H1 (cell line): ENCODE results near the gene AGPAT4. TPM values are rescaled to one million over a fixed set of nuclear protein-coding genes. Genes with fewer than 3 reads are reported as not detected.

ENCODE experiments used
- CTCF ChIA-PET: fragments of 300-600 bp; sonication (Branson Sonifier 250); formaldehyde crosslinking; loops from one replicate; lab custom pipeline; 2021; ENCODE audit not compliant: partially characterized antibody; lab: Charles Lee
- POLR2A ChIA-PET: fragments of 300-600 bp; sonication (Branson Sonifier 250); formaldehyde crosslinking; loops from one replicate; lab custom pipeline; 2021; ENCODE audit warnings: inconsistent platforms; ENCODE audit not compliant: partially characterized antibody; lab: Charles Lee
- DNase-seq, 2 experiments: peaks; one replicate each; pipeline versions ENCODE4 v3.0.0 to v3.0.0-alpha.2; 2010 to 2022; ENCODE audit warnings: low spot score in 2 of 2, low read depth in 1 of 2, mixed read lengths in 1 of 2
- FAIRE-seq: peaks from 2 replicates; lab custom pipeline; 2011; peaks lifted over from hg19 to GRCh38; lab: Jason Lieb, UNC
- H2AFZ ChIP-seq: 2 replicates; pipeline ENCODE4 v1.8.1; 2012; ENCODE audit warnings: low read length, inconsistent platforms
- H2AK5ac ChIP-seq: 2 replicates; pipeline ENCODE4 v1.6.1; 2013; ENCODE audit warnings: low read depth, low read length
- H2BK120ac ChIP-seq: replicated peaks from 2 replicates; pipeline ENCODE3; 2013; ENCODE audit warnings: low read depth, low read length, inconsistent platforms
- H2BK12ac ChIP-seq: 2 replicates; pipeline ENCODE4 v1.6.1; 2013; ENCODE audit warnings: low read depth, low read length
- H2BK15ac ChIP-seq: 2 replicates; pipeline ENCODE4 v1.6.1; 2013; ENCODE audit warnings: low read length
- H2BK20ac ChIP-seq: 2 replicates; pipeline ENCODE4 v1.6.1; 2013; ENCODE audit warnings: low read length
- H2BK5ac ChIP-seq: 2 replicates; pipeline ENCODE4 v1.6.1; 2013; ENCODE audit warnings: low read depth, low read length
- H3K14ac ChIP-seq: 2 replicates; pipeline ENCODE4 v1.6.1; 2013; ENCODE audit warnings: inconsistent platforms; ENCODE audit not compliant: insufficient read length
- H3K18ac ChIP-seq: 2 replicates; pipeline ENCODE4 v1.6.1; 2013; ENCODE audit warnings: low read length; ENCODE audit errors: extremely low read depth
- H3K23ac ChIP-seq: 2 replicates; pipeline ENCODE4 v1.6.1; 2013; ENCODE audit warnings: inconsistent platforms; ENCODE audit not compliant: insufficient read length
- H3K23me2 ChIP-seq: 2 replicates; pipeline ENCODE4 v1.6.1; 2013; ENCODE audit warnings: low read depth, low read length
- H3K27ac ChIP-seq: 2 replicates; pipeline ENCODE4 v1.6.1; 2011; ENCODE audit warnings: low read depth, low read length, inconsistent platforms
- H3K27me3 ChIP-seq, 4 experiments: replicated peaks in 1 of 4; 1 replicate in 1 of 4; 2 replicates in 3 of 4; pipeline versions ENCODE4 v1.6.1 to v1.8.1; 2011 to 2013; ENCODE audit warnings: low read length in 3 of 4, mild to moderate bottlenecking in 3 of 4, inconsistent platforms in 2 of 4, mixed read lengths in 2 of 4, moderate library complexity in 1 of 4; ENCODE audit not compliant: control insufficient read depth in 3 of 4, insufficient read depth in 3 of 4; ENCODE audit errors: extremely low read depth in 1 of 4
- H3K36me3 ChIP-seq, 4 experiments: 2 replicates each; pipeline versions ENCODE4 v1.6.1 to v1.8.1; 2011 to 2013; ENCODE audit warnings: mild to moderate bottlenecking in 4 of 4, low read length in 3 of 4, moderate library complexity in 2 of 4, control low read depth in 1 of 4, inconsistent platforms in 1 of 4; ENCODE audit not compliant: insufficient read depth in 4 of 4, control insufficient read depth in 2 of 4
- H3K4ac ChIP-seq: replicated peaks from 2 replicates; pipeline ENCODE3; 2013; ENCODE audit warnings: low read length, low read depth, mixed read lengths, inconsistent platforms; ENCODE audit not compliant: insufficient read length
- H3K4me1 ChIP-seq, 4 experiments: replicated peaks in 1 of 4; 1 replicate in 1 of 4; 2 replicates in 3 of 4; pipeline versions ENCODE4 v1.6.1 to v1.8.1; 2011 to 2013; ENCODE audit warnings: low read length in 3 of 4, inconsistent platforms in 2 of 4, mixed read lengths in 1 of 4; ENCODE audit not compliant: insufficient read depth in 4 of 4, control insufficient read depth in 3 of 4
- H3K4me2 ChIP-seq, 2 experiments: 2 replicates each; pipeline versions ENCODE4 v1.6.1 to v1.8.1; 2011 to 2013; ENCODE audit warnings: low read depth in 2 of 2, low read length in 2 of 2, control low read depth in 1 of 2, inconsistent platforms in 1 of 2, mild to moderate bottlenecking in 1 of 2; ENCODE audit not compliant: insufficient read depth in 1 of 2
- H3K4me3 ChIP-seq, 4 experiments: fragments of 200-600, 300-600 bp in 1 of 4; sonication (generic), shearing (Covaris generic), sonication (Bioruptor Twin) in 1 of 4; 2 replicates each; pipeline versions ENCODE4 v1.5.1 to v1.8.1; 2011 to 2016; ENCODE audit warnings: low read length in 4 of 4, low read depth in 3 of 4, control low read depth in 2 of 4, inconsistent platforms in 2 of 4, mild to moderate bottlenecking in 2 of 4, mixed read lengths in 1 of 4, moderate library complexity in 1 of 4; ENCODE audit not compliant: insufficient read depth in 2 of 4; ENCODE audit errors: extremely low read depth in 1 of 4
- H3K56ac ChIP-seq: replicated peaks from 2 replicates; pipeline ENCODE3; 2013; ENCODE audit warnings: low read depth, mild to moderate bottlenecking, mixed read lengths, low read length, inconsistent platforms; ENCODE audit not compliant: insufficient read length
- H3K79me1 ChIP-seq: 2 replicates; pipeline ENCODE4 v1.6.1; 2013; ENCODE audit warnings: low read depth, low read length, control low read depth
- H3K79me2 ChIP-seq, 2 experiments: 2 replicates each; pipeline versions ENCODE4 v1.6.1 to v1.8.1; 2012 to 2013; ENCODE audit warnings: low read length in 2 of 2, mild to moderate bottlenecking in 2 of 2, inconsistent platforms in 1 of 2; ENCODE audit not compliant: insufficient read depth in 2 of 2, control insufficient read depth in 1 of 2
- H3K9ac ChIP-seq, 4 experiments: replicated peaks in 1 of 4; 1 replicate in 1 of 4; 2 replicates in 3 of 4; pipeline versions ENCODE4 v1.6.1 to v1.8.1; 2011 to 2013; ENCODE audit warnings: low read depth in 3 of 4, low read length in 3 of 4, control low read depth in 2 of 4, mild to moderate bottlenecking in 2 of 4, moderate library complexity in 2 of 4, inconsistent platforms in 1 of 4; ENCODE audit errors: extremely low read depth in 1 of 4
- H3K9me3 ChIP-seq, 2 experiments: 2 replicates each; pipeline versions ENCODE4 v1.6.1 to v1.8.1; 2012 to 2013; ENCODE audit warnings: mild to moderate bottlenecking in 2 of 2, moderate library complexity in 2 of 2, control low read depth in 1 of 2, inconsistent platforms in 1 of 2, low read depth in 1 of 2, low read length in 1 of 2, mixed read lengths in 1 of 2; ENCODE audit not compliant: insufficient read depth in 2 of 2
- H4K20me1 ChIP-seq, 2 experiments: replicated peaks in 1 of 2; 2 replicates each; pipeline versions ENCODE3 to v1.8.1; 2011 to 2013; ENCODE audit warnings: inconsistent platforms in 2 of 2, low read length in 2 of 2, mild to moderate bottlenecking in 1 of 2; ENCODE audit not compliant: insufficient read depth in 2 of 2, control insufficient read depth in 1 of 2
- H4K5ac ChIP-seq: 2 replicates; pipeline ENCODE4 v1.6.1; 2013; ENCODE audit warnings: low read length, low read depth, mixed read lengths, inconsistent platforms; ENCODE audit not compliant: insufficient read length
- H4K8ac ChIP-seq: 2 replicates; pipeline ENCODE4 v1.8.0; 2013; ENCODE audit warnings: mild to moderate bottlenecking, moderate library complexity, low read length, inconsistent platforms; ENCODE audit not compliant: insufficient read depth; ENCODE audit errors: extremely low read depth
- H4K91ac ChIP-seq: replicated peaks from 2 replicates; pipeline ENCODE3; 2013; ENCODE audit warnings: low read length, mixed read lengths, inconsistent platforms; ENCODE audit not compliant: insufficient read length
- ASH2L ChIP-seq: fragments of 200-600, 300-600 bp; sonication (generic); IDR thresholded peaks from one replicate; pipeline ENCODE4 v1.7.1; 2017; ENCODE audit warnings: low read length
- CBX5 ChIP-seq: fragments of 300-800, 300-1000 bp; sonication (generic); IDR thresholded peaks from 2 replicates; pipeline ENCODE4 v1.7.1; 2016; ENCODE audit warnings: antibody characterized with exemption, low read length, low read depth
- CBX8 ChIP-seq: fragments of 300-800, 300-1000 bp; sonication (generic); IDR thresholded peaks from 2 replicates; pipeline ENCODE4 v1.7.1; 2016; ENCODE audit warnings: low read depth, low read length, borderline replicate concordance
- CEBPB ChIP-seq: IDR thresholded peaks from 2 replicates; pipeline ENCODE4 v1.6.1; 2012; ENCODE audit warnings: low read depth, low read length
- E2F6 ChIP-seq: IDR thresholded peaks from 2 replicates; pipeline ENCODE4 v1.6.1; 2012; ENCODE audit warnings: inconsistent platforms
- EGR1 ChIP-seq: IDR thresholded peaks from 2 replicates; pipeline ENCODE4 v1.6.1; 2011; ENCODE audit warnings: low read depth, low read length, borderline replicate concordance
- NANOG ChIP-seq: IDR thresholded peaks from 2 replicates; pipeline ENCODE4 v1.6.1; 2011; ENCODE audit warnings: low read length, low read depth, mild to moderate bottlenecking, inconsistent platforms; ENCODE audit not compliant: insufficient read depth, poor library complexity, severe bottlenecking
- RBBP5 ChIP-seq: IDR thresholded peaks from 2 replicates; pipeline ENCODE4 v1.7.1; 2012; ENCODE audit warnings: low read depth, mild to moderate bottlenecking, inconsistent platforms, low read length, moderate library complexity, borderline replicate concordance
- RXRA ChIP-seq: IDR thresholded peaks from 2 replicates; pipeline ENCODE4 v1.6.1; 2011; ENCODE audit warnings: low read depth, mild to moderate bottlenecking, low read length, moderate library complexity; ENCODE audit not compliant: insufficient read depth
- SP2 ChIP-seq: IDR thresholded peaks from 2 replicates; pipeline ENCODE4 v1.6.1; 2012; ENCODE audit warnings: mild to moderate bottlenecking, low read length, inconsistent platforms
- TCF12 ChIP-seq: IDR thresholded peaks from 2 replicates; pipeline ENCODE4 v1.6.1; 2011; ENCODE audit warnings: low read depth, mild to moderate bottlenecking, low read length
- YY1 ChIP-seq: IDR thresholded peaks from 2 replicates; pipeline ENCODE4 v1.6.1; 2011; ENCODE audit warnings: low read depth, mild to moderate bottlenecking, low read length
- ZNF274 ChIP-seq: IDR thresholded peaks from 2 replicates; pipeline ENCODE4 v1.7.0; 2012; ENCODE audit warnings: low read length, borderline replicate concordance; ENCODE audit errors: extremely low read depth
- WGBS, 2 experiments: shearing (Covaris generic) in 1 of 2; methylation state at CpG; one replicate each; pipeline versions ENCODE4 v1.1.6 to v1.1.7; 2013 to 2015; ENCODE audit warnings: low lambda C conversion rate in 2 of 2, mixed read lengths in 2 of 2, inconsistent platforms in 1 of 2, low coverage in 1 of 2, missing lambda C conversion rate in 1 of 2; ENCODE audit not compliant: insufficient replicate concordance in 2 of 2, insufficient coverage in 1 of 2, insufficient read length in 1 of 2; ENCODE audit errors: extremely low coverage in 1 of 2, missing lambda C conversion rate in 1 of 2; 5-methylcytosine and 5-hydroxymethylcytosine counted together
- polyA plus RNA-seq, 7 experiments: library from polyadenylated mRNA; depleted of rRNA in 3 of 7; stranded (reverse) in 5 of 7; unstranded in 2 of 7; fragments of >200 nt in 5 of 7; fragments of 200-250 nt in 2 of 7; gene quantifications; 1 replicate in 5 of 7; 2 replicates in 1 of 7; 4 replicates in 1 of 7; pipeline versions ENCODE4 v1.2.1 to v1.2.3, GENCODE V29; 2011 to 2013; ENCODE audit warnings: missing spikeins in 2 of 7, mixed read lengths in 2 of 7
- total RNA-seq: library from RNA; stranded (reverse); fragmentation: NEBNext Ultra II Directional; extraction: Animal tissue kit (Norgen Biotek cat#: 25700); gene quantifications from 2 replicates; pipeline ENCODE4 v1.2.1, GENCODE V29; 2021

The AGPAT4 gene
- total and polyA plus RNA-seq, 2 of the 8 experiments (the other 6 are each of a cell fraction or from before 2014, with no cell fraction given): 13.5 to 23.8 TPM

- WGBS, 2 experiments: 92% methylated on average over 5 of the region's 5 CpGs; no CpG with 5 or more reads in 1 of the 2 experiments
- Histone ChIP-seq H2AK5ac (no peak overlapping the region), H3K36me3 (peaks cover 0 to 18% (median 8%) of the 10 kb centered on the region in 4 experiments; a peak in 4 of 8 replicates), H4K5ac (no peak overlapping the region), H3K18ac (no peak overlapping the region), H3K4ac (no peak overlapping the region), H3K4me1 (no peaks in the 10 kb centered on the region; a peak in 1 of 7 replicates), H3K4me2 (no peak overlapping the region), H3K27me3 (no peaks in the 10 kb centered on the region), H3K27ac (no peak overlapping the region), H4K8ac (no peak overlapping the region), H3K9ac (no peak overlapping the region), H2BK5ac (no peak overlapping the region), H2BK120ac (no peak overlapping the region), H3K79me1 (no peaks in the 10 kb centered on the region), H2BK12ac (no peak overlapping the region), H2AFZ (no peak overlapping the region), H3K9me3 (no peaks in the 10 kb centered on the region), H3K4me3 (no peak overlapping the region), H3K23me2 (no peaks in the 10 kb centered on the region), H3K23ac (no peak overlapping the region), H3K79me2 (no peaks in the 10 kb centered on the region), H4K20me1 (peaks cover 0 to 5% of the 10 kb centered on the region in 2 experiments), H2BK15ac (no peak overlapping the region), H3K56ac (no peak overlapping the region), H3K14ac (no peak overlapping the region), H2BK20ac (no peak overlapping the region), H4K91ac (no peak overlapping the region)
- ChIA-PET CTCF (interaction anchor here (1.5 kb wide), 1 partner anchor 231 kb away, joined by 5 read pairs; no protein-coding TSS in a partner anchor), POLR2A (no interaction called here)
- FAIRE-seq (no peak), DNase-seq (no peak)
- TF ChIP-seq NANOG (no peak), RBBP5 (no peak), EGR1 (no peak), CBX5 (no peak), ZNF274 (no peak), CEBPB (no peak), E2F6 (no peak), RXRA (no peak), TCF12 (no peak), SP2 (no peak), CBX8 (no peak), ASH2L (no peak), YY1 (no peak)
Observed at GRCh38 chr6:161142957-161143296, 130.9 kb downstream of the AGPAT4 start.
